GM21619 (cell line): ENCODE results near the gene QRFP.
A peak's percentile ranks its signal among the peaks of the same experiment; 100 is the strongest.

ENCODE experiments used
- ATAC-seq: cut with Tn5 transposase; IDR thresholded peaks from one replicate; pipeline ENCODE4 v1.9.1; 2021; ENCODE audit not compliant: unreplicated experiment

QRFP gene

GRCh38 chr9:130872912-130873503 is 23.6 kb downstream of the QRFP start:
- no peak for ATAC-seq

DNA sequence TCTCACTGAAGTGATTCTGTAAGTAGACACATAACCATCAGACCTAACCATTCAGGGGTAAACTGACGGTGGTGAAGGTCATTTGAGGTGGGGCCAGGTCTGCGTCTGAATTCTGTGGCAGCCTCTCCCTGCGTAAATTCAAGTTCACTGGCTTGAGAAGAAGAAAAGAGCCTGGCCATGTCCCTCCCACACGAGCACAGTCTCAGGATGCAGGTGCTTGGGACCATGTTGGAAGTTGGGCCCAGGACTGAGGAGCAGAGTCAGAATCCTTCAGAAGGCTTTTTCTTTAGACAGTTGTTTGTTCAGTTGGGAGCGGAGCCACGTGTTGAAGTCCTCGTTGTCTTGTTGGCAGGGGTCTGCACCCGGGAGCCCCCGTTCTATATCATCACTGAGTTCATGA is 24.1 kb downstream of the QRFP start:
- no peak for ATAC-seq

- no peak for ATAC-seq
Observed at GRCh38 chr9:130872093-130872492, 24.5 kb downstream of the QRFP start.

DNA sequence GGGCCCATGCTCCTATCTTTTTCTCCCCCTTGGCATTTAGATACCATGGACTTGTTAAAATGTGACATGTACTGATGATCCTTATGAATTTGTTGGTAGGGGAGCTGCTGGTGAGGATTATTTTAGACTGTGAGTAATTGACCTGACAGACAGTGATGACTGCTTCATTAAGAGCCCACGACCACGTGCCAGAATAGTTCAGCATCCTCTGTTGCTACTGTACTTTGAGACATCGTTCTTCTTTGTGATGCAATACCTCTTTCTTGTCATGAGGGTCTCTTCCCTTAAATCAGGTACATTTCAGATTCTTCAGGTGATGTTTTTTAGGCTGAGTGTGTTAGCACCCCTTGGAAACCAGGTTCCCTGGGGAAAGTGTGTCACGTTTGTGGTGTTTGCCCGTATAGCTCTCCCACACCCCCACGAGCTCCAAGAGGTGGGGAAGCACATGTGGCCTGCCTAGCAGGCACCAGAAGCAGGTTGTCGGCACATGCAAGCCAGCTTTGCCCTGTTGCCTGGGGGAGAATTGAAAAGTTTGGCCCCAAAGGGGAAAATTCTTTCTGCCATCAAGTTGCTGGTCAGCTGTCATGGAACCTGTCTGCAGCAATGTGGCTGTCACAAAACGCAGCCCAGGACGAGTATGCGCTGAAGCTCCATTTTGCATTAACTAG is 25.1 kb downstream of the QRFP start:
- no peak for ATAC-seq

GRCh38 chr9:130870491-130871381 is 25.9 kb downstream of the QRFP start:
- peak; percentile 70 for ATAC-seq

DNA sequence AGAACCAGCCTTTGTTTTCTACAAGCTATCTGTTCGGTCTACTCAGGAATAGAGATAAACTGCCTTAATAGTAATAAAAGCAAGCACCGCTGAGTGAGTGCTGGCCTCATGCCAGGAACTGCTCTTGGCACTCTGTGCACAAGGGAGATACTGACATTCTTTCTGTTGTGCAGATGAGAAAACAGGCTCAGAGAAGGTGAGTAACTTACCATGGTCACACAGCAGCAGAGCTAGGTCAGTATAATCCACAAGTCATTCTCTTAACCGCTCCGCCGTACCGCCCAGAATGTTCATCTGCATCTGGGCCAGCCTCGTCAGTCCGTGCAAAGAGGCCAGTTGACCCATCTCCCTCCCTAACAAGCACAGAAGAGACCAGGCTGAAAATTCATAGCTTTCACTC is 27.4 kb downstream of the QRFP start:
- no peak for ATAC-seq

DNA sequence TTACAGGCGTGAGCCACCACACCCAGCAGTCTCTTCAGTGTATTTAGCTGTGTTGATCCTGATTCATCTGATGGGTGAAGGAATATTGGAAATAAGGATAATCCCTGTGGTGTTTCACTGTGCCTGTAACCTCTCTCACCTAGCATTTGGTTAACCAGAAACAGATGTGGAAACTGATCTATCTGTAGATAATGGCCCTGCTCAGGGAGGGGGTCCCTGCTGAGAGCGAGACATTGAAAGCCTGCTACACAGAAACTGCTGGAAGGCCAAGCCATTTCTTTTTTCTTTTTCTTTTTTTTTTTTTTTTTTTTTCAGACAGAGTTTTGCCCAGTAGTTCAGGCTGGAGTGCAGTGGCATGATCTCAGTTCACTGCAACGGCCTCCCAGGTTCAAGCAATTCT is 28.4 kb downstream of the QRFP start:
- ATAC-seq = no peak

- ATAC-seq = no peak
Observed at GRCh38 chr9:130867556-130867955, 29.1 kb downstream of the QRFP start.

GRCh38 chr9:130866474-130866965 is 30.1 kb downstream of the QRFP start:
- no peak for ATAC-seq

- no peak for ATAC-seq
Observed at GRCh38 chr9:130865921-130866320, 30.7 kb downstream of the QRFP start.

- ATAC-seq = no peak
Observed at GRCh38 chr9:130864541-130864940, 32.1 kb downstream of the QRFP start.

- no peak for ATAC-seq
Observed at GRCh38 chr9:130862747-130863146, 33.9 kb downstream of the QRFP start.

DNA sequence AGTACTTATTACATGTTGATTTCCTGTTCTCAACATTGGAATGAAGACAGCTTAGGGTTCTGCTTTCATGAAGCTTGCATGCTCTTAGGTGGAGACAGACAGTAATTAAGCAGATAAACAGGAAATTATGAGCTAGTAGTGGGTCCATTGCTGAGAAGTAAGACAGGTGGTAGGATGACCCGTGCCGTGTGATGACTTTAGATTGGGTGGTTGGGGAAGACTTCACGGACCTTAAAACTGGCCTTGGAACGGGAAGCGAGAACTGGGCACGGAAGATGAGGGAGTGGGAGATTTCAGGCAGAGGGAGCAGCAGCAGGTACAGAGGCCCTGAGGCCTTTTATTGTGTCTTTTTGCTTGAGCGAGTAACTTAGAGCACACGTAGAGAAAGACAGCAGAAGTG is 34.4 kb downstream of the QRFP start:
- no peak for ATAC-seq

- no peak for ATAC-seq
Observed at GRCh38 chr9:130861372-130862180, 35.0 kb downstream of the QRFP start.

- no peak for ATAC-seq
Observed at GRCh38 chr9:130860458-130861316, 35.9 kb downstream of the QRFP start.

GRCh38 chr9:130858739-130859705 is 37.6 kb downstream of the QRFP start:
- no peak for ATAC-seq

DNA sequence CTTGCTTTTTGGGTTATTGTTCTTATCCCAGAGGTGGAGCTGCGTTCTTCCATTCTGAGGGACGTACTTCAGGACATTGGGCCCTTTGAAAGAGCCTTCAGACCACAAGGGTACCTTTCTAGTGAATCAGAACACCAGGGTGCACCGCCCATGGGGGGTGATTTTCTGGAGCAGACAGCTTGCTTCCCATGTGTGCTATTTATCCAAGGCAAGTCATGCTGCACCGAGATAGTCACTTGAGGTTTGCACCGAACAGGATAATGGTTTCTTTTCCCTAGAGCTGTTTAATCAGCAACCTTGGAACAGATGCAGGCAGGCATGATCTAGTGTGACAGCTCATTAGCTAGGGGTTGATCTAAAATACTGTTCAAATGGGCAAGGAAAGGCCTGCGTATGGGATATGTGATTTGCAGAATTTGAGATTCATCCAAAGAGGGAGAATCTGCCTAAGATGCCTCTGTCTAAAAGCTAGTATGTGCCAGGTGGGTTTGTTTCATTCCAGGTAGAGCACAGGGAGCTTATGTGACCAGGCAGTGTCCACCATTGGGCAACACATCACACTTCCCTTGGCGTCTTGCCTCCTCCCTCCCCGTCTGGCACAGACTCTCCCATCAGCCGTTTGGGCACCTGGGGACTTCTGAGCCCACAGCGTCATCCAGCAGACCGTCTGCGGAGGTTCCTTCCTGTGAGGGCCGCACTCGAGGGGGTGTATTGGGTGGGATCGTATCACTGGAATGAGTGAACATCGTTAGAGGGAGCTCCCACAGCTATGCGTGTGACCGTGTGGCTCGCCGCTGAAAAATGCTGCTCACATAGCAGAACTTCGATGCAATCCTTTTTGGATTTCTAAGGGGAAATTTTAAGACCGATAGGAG is 38.5 kb downstream of the QRFP start:
- ATAC-seq = no peak

- no peak for ATAC-seq
Observed at GRCh38 chr9:130856474-130856873, 40.1 kb downstream of the QRFP start.
